Measurements from ENCODE around the gene RIOX2. TPM values are rescaled to one million over a fixed set of nuclear protein-coding genes. Genes with fewer than 3 reads are reported as not detected.

RIOX2 gene
- total RNA-seq, 2 donors from 2014 or later: 12.9 to 16.0 TPM

DNA sequence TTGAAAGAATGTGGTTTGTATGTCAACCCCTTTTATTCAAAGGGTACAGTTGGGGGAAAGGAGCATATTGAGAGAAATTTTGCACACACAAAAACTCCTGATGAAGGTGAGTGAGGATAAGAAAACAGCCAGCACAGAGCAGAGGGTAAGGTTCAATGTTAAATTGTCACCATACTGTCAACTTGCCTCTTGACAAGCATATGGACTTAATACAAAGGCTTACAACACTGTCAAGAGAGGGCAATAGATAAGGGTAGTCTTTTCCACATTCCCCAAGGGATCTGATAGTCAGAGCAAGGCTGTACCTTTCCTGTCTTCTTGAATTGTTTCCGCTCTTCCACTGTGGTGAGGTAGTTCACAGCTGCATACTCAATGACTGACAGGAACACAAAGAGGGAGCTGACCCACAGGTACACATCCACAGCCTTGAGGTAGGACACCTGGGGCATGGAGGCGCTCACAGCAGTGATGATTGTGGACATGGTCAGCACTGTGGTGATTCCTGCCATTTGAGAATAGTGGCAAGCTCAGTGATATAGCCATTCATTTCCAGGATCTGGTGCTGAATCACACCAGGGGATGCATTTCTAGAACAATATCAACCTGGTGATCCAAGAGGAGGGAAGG lies 20.4 kb upstream of the RIOX2 start:
- ATAC-seq (no peak), DNase-seq (no peak)
- intact Hi-C loops (cut with DNase I): no loop called here

DNA sequence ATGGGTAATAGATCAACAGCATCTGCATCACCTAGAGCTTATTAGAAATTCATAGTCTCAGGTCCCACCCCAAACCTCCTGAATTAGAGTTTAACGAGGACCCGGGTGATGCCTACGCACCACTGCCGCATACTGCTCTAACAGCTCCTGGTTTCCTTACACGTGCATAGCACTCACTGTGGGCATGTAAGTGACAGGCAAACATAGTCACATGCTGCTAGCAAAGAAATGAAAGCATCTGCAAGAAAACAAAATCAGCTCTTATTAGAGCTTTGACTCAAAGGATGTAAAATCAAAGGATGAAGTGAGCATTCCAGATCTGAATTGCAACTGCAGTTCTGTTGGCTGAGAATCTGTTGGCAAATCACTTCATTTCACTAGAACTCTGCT lies 19.1 kb upstream of the RIOX2 start:
- no peak for ATAC-seq
- intact Hi-C loops (cut with DNase I): no loop called here
- no peak for DNase-seq

DNA sequence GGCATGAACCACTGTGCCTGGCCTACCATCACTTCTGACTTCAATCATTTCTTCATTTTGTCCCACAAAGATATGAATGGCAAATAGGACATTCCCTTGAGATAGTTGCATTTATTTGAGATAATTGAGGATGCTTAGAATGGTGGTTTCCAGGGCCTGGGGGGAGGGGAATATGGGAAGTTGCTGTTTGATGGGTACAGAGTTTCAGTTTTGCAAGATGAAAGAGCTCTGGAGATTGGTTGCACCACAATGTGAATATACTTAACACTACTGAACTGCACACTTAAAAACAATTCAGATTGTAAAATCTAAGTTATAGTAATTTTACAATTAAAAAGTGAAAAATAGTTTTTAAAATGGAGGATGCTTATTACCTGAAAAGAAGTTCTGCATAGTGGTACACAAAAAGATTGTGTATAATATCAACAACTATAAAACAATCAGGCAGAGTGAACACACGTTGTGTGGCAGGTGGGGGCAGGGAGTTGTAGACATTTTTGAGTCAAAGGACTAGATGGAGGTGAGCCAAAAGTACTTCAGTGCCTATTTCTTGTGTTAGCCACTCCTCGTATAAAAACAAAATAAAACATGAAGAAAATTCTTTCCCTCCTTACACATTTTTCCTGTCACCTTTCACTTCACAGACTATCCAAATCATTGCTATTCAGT lies 18.5 kb upstream of the RIOX2 start:
- intact Hi-C loops (cut with DNase I): no loop called here
- DNase-seq (no peak), ATAC-seq (no peak)

DNA sequence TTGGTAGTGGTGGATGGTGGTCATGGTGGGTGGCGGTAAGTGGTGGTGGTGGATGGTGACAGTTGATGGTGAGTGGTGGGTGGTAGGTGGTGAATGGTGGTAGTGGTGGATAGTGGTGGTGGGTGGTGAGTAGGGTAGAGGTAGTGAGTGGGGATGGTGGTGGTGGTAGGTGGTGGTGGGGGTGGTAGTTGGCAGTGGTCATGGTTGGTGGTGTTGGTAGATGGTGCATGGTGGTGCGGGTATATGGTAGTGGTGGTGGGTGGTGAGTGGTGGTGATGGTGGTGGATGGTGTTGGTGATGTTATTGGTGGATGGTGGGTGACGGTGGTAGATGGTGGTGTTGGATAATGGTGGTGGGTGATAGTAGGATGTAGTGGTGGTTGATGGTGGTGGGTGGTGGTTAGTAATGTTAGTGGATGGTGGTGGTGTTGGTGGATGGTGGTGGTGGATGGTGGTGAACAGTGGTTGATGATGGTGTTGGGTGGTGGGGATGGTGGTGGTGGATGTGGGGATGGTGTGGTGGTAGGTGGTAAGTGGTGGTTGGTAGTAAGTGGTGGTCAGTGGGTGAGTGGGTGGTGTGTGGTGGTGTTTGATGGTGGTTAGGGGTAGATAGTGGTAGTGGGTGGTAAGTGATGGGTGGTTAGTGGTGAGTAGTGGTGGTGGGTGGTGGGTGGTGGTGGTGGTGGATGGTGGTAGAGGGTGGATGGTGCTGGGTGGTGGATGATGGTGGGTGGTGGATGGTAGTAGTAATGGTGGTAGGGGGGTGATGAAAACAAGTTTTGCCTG lies 16.7 kb upstream of the RIOX2 start:
- DNase-seq (no peak), ATAC-seq (no peak)
- intact Hi-C loops (cut with DNase I): no loop called here

DNA sequence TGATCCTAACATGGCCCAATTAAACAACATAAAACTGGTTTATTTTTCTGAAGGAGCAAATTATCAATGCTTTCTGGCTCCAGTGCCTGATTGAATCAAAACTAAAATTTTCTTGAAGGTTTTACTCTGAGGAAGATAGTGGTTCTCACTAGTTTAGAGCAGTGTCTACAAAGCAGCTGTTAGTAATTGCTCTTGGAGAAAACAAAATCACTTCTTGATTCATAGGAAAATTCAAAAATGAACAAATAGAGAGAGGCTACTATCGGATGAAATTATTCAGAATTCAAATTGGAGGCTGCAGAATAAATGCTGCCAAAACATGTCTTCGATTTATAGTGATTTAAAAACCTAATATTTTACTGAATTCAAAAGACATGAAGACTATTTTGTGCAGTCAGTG lies 15.1 kb upstream of the RIOX2 start:
- intact Hi-C loops (cut with DNase I): no loop called here
- DNase-seq: no peak
- no peak for ATAC-seq

DNA sequence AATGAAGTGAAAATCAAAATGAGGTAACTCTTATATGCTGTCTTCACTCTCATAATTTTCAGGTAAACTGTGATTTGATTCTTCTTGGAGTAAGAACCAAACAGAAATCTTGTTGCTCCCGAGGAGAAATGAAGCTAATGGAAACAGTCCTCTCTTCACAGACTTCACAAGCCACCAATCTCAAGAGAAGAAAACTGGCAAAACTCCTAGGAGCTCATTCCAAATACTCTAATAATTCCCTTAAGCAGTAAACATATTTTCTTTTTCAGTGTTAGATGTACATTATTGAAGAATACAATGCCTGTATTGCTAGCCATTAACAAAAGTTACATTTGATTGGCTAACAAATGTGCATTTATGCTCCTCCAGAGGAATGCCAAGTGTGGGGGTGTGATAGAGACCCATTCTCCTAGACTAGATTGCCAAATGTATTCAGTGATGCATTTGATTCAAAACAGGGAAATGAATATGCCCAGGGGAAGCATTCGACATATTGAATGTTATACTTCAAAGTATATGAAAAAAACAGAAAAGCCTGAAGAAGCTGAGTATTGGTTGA lies 11.8 kb upstream of the RIOX2 start:
- intact Hi-C loops (cut with DNase I): no loop called here
- DNase-seq: no peak
- no peak for ATAC-seq

DNA sequence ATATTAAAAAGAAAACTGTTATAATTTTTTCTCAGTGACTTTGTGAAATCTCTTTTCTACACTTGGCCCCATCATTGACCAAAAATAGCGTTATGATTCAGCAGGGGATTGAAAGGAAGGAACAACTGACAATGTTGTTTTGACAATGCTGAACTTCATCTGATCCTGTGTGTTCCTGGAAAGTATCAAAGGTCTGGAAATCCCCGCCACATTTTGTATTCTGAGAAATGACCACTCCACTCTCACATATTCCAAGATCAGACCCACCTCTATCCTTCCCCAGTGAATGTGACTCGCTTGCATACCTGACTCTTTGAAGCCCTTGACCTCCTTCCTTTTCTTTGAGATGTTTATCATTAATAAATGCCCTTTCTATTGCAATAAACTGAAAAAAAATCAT lies 9.7 kb upstream of the RIOX2 start:
- ATAC-seq (peak in 1 of 2 donors; percentile 35), DNase-seq (no peak)
- intact Hi-C loops (cut with DNase I): no loop called here

DNA sequence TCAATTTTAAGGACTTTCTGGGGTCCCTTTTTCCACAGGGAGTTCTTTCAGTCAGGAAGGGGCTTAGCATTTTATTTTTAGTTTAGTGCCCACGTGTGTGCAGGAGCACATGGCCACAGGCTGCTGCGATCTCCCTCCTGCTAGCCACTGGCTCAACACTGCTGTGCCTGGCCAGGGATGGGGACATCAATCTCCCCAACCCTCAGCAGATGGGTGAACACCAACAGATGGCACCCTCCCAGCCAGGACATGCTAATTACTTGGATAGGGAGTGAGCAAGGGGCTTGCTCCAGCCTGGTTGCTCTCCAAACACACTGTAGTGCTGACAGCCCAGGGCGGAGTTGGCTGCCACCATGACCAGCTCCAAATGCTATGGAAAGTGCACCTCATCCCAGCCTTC lies 7.4 kb upstream of the RIOX2 start:
- ATAC-seq (peak; percentile 53 to 80), DNase-seq (no peak)
- intact Hi-C loops (cut with DNase I): no loop called here

DNA sequence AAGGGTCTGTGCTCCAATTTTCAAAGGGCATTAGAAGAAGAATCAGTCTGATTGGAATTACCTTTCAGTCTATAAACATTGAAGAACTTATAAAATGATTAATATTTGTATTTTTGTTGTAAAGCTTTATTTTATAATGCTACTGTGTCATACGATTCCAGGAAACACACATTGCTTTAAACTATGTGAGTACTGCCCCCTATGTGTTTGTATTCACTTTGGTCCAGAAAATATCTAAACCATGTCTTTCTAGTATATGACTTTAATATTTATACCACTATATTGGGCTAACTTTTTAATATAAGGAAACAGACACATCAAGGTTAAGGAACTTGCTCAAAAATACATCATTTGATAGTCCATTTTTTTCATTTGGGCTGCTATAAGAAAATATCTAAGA lies 3.2 kb upstream of the RIOX2 start:
- ATAC-seq (no peak), DNase-seq (no peak)
- intact Hi-C loops (cut with DNase I): no loop called here

DNA sequence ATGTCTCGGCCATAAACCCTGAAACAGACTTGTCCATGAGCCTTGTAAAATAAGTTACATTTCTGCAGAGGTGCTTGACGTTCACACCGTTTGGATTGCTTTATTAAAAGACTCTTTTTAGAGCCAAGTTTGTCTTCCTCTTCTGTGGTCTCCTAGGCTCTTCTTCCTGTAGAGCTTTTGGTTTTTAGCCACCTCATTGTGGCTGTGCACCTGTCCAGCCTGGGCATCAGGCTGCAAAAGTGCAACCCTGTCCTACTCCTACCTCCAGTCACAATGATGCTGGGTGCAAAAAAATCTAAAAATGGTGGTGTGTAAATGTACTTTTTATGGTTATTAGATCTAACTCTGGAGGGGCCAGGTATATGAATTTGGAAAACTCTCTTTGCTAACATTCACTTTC lies 2.8 kb upstream of the RIOX2 start:
- DNase-seq (no peak), ATAC-seq (no peak)
- intact Hi-C loops (cut with DNase I): no loop called here

DNA sequence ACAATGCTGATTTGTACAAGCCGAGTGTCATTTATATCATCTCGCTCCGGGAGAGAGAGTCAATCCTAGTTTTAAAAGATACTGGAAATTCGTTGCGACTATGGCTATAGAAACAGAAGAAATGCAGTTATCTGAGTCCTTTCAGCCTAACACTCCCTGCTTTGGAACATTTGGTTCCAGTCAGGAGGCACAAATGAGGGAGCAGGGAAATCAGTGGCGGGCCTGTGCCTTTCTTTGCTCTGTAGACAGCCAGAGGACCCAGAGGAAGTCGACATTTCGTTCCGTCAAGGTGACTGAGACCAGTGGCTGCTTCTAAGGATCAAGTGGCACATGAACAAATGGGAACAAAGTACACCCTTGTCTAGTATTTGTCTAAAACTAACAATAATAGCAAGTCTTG lies 745 bp upstream of the RIOX2 start:
- DNase-seq: no peak
- intact Hi-C loops (cut with DNase I): loop anchor here in 1 of 2 donors (2.0 kb wide), 1 partner anchor 150 kb away; the partner anchor contains the start of gene CRYBG3
- no peak for ATAC-seq

DNA sequence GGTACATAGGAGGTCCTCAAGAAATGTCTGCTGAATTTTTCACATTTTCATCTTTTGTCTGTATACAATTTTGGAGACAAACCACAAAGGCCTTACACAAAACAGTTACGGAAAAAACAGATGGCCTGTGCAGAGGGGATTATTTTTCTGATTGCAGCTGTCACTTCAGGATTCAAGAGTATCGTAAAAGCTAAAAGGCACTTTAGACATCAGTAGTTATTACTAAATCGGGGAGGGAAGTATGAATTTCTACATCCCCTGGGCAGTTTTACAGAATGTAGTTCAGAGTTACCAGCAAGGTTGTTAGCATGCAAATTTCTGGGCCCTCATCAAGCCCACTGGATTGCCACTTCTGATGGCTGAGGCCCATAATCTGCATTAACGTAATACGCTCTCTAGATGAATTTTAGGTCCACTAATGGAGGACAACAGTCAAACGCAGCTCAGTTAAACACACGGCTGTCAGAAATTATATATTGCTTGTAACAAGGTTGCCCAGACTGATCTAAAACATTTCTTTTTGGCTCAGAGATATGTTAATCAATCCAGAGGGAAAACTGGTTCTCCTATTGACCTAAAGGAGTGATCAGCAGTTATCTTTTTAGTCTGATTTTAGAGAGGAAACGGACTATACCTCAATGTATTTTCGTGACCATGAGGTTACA lies 1.1 kb downstream of the RIOX2 start:
- intact Hi-C loops (cut with DNase I): no loop called here
- DNase-seq (no peak), ATAC-seq (no peak)

DNA sequence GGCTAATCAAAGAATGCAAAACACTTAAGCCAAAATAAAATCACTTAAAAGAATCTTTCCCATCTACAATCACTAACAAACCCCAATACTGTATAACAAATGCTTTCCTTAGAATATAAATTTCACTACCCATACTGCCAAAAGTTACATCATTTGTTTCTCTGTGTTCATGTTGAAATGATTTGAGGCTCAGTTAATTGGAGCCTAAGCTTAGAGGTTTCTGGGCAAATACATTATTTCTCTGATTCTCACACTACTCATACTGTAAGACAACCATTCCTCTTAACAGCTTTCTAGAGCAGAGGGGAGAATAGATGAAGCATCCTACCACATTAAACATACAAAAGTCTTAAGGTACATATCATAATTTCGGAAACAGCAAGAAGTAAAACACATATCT lies 2.1 kb downstream of the RIOX2 start:
- ATAC-seq (no peak), DNase-seq (no peak)
- intact Hi-C loops (cut with DNase I): no loop called here

DNA sequence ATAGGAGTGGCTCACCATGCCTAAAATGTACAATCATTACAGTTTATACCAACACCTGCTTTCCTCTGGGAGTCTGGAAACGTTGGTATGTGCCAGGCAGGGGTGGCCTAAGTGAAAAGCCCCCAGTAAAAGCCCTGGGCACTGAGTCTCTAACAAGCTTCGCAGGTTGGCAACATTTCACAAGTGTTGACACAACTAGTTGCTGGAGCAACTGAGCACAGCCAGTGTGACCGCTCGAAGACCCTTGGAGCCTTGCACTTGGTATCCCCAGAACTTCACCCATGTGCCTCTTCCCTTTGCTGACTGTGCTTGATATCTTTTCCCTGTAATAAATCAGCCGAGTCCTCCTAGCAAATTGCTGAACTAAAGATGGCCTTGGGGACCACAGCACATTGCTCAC lies 2.7 kb downstream of the RIOX2 start:
- ATAC-seq (no peak), DNase-seq (no peak)
- intact Hi-C loops (cut with DNase I): loop anchor here in 1 of 2 donors (5.0 kb wide), 1 partner anchor 53 kb away; no protein-coding TSS in a partner anchor

DNA sequence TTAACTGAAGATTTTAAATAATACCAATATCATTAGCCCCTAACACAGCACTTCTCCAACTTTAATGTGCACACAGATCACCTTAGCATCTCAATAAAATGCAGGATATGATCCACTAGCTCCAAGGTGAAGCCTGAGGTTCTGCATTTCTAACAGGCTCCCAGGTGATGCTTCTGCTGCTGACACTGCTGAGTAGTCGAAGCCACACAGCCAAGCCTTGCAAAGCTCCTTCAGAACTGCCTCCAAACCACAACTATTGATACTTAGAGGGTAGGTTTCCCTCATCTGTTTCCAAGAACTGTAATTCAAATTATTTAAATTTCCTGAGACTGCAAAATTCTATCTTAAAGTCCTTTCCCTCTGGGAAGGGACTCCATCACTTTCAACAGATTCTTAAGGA lies 3.9 kb downstream of the RIOX2 start:
- no peak for DNase-seq
- intact Hi-C loops (cut with DNase I): loop anchor here in 1 of 2 donors (5.0 kb wide), 1 partner anchor 54 kb away; no protein-coding TSS in a partner anchor
- ATAC-seq: no peak

DNA sequence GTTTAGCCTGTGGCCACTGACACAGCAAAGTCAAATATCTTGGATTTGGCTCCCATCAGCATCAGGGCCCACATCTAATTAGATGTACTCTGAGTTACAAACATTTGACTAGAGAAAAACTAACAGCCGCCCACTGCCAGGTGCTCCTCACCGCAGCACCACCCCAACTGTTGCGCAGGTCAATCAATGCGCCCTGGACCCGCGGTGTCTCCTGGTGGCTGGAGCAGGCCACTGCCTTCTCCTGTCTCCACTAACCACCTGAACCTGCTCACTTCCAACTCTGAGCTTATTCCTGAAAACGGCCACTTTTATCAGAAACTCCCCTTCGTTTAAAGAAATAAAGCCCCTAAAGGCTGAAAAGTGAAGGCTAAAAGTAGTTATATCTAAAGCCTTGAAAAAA lies 4.3 kb downstream of the RIOX2 start:
- DNase-seq (no peak), ATAC-seq (no peak)
- intact Hi-C loops (cut with DNase I): loop anchor here in 1 of 2 donors (5.0 kb wide), 1 partner anchor 54 kb away; no protein-coding TSS in a partner anchor

DNA sequence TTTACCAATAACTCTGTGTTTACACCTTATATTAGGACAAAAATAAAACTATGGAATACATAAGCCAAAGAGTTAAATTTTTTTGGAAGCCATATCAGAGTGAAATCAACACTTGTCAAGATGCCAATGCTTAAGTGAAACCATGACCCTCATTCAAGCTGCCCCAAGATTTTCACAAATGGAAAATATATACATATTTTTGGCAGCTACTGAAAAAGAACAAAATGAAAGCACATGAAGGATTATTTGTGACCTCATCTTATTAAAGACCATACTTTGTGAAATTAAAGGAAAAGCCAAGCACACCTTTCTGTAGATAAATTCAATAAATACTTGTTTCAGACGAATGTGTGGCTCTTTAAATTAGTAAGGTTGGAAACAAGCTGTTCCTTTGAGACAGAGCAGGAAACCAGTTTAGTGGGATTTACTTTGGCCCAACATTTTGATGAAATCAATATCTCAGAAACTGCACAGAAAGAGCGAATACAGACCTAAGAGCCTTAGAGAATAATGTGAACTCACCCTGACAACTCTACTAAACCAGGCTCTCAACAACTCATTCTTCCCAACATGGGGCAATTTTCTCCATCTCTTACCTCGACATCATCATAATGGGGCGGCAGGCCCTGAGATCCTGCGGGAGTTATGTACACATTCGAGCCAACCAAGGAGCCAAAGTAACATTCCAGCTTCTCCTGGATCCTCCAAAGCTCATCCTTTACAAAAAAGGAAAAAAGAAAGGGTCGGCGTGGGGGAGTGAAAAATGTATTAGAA lies 11.1 kb downstream of the RIOX2 start:
- no peak for ATAC-seq
- DNase-seq: no peak
- intact Hi-C loops (cut with DNase I): no loop called here

DNA sequence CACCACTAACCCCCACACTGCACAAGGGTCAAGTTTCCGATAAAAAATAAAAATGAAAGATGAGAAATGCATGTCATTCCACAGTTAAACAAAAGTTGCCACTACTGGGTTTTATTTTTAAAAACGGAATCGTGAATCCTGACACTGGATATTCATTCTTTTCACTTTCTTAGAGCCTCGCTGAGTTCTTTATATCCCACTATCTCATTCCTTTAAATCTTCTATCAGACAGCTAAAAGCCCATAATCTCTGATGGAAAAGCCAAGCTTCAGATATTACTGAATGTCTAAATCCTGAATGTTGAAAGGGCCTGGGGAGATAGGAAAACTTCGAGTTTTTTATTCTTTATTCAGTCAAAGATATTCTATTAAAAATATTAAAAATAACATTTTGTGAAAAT lies 11.7 kb downstream of the RIOX2 start:
- ATAC-seq (no peak), DNase-seq (no peak)
- intact Hi-C loops (cut with DNase I): no loop called here

DNA sequence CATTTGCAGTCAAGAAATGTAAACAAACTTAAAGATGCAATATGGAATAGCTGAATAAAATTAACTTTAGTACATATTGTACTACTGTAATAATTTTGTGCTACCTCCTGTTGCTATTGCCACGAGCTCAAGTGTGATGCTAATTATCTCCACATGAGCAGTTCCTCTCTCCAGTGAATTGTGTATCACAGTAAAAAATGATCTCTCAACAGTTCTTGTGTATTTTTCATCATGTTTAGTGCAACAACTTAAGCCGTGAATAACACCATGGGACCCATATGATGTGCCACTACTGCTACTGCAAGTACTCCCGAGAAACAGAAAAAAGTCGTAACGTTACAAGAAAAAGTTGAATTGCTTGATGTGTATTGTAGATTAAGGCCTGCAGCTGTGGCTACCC lies 12.4 kb downstream of the RIOX2 start:
- intact Hi-C loops (cut with DNase I): no loop called here
- ATAC-seq: no peak
- DNase-seq: no peak

All from left cardiac atrium (tissue), 4 donors.